GM19023 (cell line): Measurements from ENCODE around the gene MEGF10.
A peak's percentile ranks its signal among the peaks of the same experiment; 100 is the strongest.
"Not testable (repeated sequence)": the region's sequence is repeated elsewhere in the genome, so short reads cannot be mapped to it uniquely, and the experiment has no call there.

Experiments
- ATAC-seq: cut with Tn5 transposase; IDR thresholded peaks from one replicate; pipeline ENCODE4 v1.9.1; 2021; ENCODE audit warnings: mild to moderate bottlenecking, moderate library complexity; ENCODE audit not compliant: unreplicated experiment

MEGF10 gene

DNA sequence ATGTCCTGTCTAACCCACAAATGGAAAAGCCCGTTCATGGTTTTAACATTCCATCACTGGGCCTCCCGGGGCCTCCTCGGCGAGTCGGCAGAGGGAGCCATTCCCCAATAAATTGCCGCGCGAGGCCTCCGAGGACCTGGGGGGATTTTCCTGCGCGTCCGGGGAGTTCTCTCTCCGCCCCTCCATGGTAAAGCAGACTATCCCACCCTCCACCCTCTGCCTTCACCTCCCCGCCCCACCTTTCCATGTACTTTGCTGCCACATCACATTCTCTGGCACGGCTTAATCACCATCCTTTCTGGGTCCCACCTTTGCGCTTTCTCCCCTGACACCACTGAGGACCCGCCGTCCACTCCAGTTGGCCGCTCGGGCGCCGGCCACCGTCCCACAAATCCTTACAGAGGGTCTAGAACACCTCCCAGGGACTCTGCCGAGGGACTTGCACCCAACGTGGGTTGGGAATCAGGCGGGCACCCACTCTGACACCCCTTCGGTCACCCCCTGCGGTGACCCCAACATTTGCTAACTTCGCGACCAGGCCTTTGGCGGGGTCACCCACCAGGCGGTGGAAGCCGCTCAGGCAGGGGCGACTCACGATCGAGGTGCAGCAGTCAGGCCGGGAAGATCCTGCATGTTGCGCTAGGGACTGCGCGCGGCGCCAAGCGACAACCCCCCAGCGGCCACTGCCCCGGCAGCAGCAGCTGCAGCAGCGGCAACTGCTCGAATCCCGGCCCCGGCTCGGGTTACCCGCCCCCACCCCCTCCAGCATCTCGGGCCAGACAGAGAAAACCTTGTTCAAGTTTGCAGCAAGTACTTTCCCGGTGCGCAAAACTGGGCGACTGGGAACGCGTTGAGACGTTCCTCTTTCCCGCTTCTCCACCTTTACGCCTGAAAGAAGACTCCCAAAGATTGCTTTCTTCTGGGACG is at the start of gene MEGF10:
Gene MEGF10 (plus strand): TSS at position 778 of the 927 bp plus-strand sequence. CDS start 40,513 bp downstream, outside the sequence.
- ATAC-seq: peak; percentile 50

DNA sequence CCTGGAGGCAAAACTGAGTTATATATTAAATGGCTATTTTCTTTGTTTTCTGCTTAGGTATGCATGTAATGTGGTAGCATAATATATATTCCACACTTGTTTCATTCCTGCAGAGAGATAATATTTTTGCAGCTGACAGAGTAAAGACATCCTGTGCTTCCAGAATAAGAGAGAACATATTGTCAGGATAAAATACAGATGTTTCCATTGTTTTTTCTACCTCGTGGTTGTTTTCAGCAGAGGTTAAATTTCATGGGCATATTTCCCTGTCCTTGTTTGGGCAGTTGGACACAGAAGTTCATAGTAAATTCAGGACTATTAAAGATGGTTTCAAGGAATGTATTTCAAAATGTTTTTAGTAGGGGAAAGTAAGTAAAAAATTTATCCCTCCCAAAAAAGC is 47.6 kb upstream of the MEGF10 start:
- no peak for ATAC-seq

DNA sequence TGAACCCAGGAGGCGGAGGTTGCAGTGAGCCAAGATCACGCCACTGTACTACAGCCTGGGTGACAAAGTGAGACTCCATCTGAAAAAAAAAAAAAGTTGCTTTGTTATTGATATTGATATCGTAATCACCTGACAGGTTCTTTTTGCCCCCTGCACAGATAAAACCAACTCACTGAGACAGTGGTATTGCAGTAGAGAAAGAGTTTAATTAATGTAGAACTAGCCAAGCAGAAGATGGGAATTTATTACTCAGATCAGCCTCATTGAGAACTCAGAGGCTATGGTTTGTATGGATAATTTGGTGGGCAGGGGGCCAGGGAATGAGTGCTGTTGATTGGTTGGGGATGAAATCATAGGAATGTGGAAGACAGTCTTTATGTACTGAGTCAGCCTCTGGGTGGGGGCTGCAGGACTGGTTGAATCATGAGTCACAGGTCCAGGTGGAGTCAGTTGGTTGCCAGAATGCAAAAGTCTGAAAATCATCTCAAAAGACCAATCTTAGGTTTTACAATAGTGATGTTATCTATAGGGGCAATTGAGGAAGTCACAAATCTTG is 35.8 kb upstream of the MEGF10 start:
- no peak for ATAC-seq

DNA sequence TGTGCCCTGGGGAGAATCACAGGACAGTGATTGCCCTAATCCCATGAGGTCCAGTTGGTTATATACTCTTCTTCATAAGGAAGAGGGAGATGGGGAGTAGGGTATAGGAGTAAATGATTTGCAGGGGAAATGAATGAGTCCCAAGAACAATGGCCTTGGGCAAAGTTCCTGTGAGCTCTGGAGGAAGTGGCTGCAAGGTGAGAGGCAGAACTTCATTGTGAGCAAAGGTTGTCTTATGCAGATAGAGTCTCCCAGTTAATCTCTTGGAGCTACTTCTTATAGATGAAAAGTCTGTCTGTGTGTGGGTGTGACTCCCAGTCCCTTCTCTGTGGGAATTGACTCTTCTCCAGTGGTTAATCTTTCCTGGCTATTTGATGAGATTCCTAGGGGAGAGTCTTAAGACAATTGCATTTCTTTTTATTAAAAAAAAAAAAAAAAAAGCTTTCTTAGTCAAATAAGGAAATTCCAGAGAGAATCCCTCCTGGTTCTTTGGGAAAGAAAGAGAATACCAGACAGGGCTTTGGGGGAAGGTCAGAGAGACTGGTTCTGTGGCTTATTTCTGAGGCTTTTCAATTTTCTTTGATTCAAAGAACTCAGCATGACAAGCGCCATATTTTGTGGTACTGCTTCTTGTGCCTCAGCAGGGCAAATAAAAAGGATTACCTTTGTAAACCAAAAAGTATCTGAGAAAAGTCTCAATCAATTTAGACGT is 33.6 kb upstream of the MEGF10 start:
- ATAC-seq: no peak

DNA sequence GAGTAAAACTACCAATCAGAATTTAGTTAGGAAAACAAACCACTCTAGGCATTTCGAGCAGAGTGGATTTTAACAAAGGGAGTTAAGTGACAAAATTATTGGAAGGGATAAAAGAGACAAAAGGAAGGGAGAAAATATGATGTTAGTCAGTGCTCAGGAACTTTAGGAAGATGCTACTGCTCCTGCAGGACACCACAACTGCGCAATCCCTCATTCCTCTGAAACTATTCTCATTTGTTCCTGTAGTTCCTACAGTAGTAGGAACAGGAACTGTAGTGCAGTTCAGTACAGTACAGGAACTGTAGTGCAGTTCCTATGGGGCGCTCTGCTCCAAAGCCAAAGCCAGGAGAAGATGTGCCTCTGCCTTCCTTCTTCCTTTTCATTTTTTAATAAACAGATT is 29.9 kb upstream of the MEGF10 start:
- no peak for ATAC-seq

DNA sequence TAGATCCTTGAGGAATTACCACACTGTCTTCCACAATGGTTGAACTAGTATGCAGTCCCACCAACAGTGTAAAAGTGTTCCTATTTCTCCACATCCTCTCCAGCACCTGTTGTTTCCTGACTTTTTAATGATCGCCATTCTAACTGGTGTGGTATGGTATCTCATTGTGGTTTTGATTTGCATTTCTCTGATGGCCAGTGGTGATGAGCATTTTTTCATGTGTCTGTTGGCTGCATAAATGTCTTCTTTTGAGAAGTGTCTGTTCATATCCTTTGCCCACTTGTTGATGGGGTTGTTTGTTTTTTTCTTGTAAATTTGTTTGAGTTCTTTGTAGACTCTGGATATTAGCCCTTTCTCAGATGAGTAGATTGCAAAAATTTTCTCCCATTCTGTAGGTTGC is 25.1 kb upstream of the MEGF10 start:
- not testable (repeated sequence) for ATAC-seq

DNA sequence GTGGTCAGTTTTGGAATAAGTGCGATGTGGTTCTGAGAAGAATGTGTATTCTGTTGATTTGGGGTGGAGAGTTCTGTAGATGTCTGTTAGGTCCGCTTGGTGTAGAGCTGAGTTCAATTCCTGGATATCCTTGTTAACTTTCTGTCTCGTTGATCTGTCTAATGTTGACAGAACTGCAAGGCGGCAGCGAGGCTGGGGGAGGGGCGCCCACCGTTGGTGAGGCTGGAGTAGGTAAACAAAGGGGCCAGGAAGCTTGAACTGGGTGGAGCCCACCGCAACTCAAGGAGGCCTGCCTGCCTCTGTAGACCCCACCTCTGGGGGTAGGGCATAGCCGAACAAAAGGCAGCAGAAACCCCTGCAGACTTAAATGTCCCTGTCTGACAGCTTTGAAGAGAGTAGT is 22.3 kb upstream of the MEGF10 start:
- not testable (repeated sequence) for ATAC-seq

DNA sequence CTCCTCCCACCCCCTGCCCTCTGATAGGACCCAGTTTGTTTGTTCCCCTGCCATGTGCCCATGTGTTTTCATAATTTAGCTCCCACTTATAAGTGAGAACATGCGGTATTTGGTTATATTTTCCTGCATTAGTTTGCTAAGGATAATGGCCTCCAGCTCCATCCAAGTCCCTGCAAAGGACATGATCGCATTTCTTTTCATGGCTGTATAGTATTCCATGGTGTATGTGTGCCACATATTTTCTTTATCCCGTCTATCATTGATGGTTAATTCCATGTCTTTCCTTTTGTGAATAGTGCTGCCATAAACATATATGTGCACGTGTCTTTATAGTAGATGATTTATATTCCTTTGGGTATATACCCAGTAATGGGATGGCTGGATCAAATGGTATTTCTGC is 19.9 kb upstream of the MEGF10 start:
- not testable (repeated sequence) for ATAC-seq

DNA sequence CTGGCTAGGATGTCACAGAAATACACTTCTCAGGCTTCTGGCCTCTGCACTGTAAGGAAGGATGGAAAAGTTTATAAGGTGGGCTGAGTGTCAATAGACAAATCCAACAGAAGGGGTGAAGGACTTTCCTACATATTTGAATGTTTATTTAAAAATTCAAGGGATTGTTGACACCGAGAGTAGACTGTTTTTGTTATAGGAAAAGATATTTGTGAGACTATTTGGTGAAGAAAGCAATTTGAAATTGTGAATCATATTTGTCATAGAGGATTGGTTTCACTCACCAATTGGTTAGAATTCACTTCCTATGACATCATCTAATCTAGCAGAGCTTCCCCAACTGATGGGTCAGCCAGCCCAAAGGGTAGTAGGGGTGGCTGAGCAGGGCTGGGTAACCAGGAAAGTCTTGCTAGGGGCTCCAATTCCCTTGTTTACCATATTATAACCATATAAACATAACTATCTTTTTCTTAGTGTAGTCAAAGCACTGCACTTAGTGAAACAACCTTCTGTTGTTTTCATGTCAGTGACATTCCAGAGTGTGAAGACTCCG is 14.9 kb upstream of the MEGF10 start:
- ATAC-seq: no peak

DNA sequence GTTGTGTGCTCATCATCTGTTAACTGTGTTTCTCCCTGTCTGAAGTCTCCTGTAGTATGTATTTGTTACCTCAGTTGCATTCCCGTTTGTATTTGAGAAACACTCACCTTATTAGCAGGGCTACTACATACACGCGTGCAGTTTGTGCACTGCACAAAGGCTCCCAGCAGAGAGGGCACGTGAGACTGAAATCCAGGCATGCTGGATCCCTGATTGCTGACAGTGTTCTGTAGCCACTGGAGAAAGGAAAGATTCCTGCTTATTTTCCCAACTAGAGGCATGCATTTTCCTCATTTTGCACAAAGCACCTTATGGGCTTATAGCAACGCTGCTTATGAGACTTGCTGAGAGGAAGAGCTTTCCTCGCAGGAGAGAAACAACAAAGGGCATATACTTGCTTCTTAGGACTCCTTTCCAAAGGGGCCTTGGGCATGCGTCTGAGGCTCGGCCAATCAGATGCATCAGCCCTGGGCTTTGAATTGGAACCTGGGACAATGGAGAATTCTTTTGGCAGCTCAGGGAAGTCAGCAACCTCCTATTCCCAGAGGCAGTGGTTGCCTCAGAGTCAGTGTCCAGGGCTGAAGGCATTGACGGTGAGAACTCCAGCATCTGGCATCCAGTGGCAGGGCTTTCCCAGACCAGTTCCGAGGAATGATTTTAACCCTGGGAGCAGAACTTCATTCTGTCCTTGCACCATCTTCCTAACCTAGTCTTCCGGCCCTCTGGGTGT is 9.9 kb upstream of the MEGF10 start:
- no peak for ATAC-seq

DNA sequence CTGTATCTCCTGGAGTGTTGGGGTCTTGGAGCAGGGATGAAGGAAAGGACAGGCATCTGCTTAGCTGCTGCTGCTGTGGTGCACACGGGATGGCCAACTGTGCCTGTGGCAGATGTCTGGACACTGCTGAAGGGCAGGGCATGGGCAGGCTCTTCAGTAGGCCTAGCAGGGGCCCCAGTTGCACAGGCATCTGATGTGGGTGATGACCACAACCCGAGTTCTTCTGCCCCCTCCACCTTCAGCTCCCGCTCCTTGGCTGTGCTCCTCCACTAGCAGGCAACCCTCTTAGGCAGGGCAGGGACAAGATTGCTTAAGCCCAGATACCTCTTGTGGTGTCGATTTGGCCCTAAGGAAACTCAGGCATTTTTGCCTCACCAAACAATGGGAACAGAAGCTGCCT is 9.0 kb upstream of the MEGF10 start:
- no peak for ATAC-seq

DNA sequence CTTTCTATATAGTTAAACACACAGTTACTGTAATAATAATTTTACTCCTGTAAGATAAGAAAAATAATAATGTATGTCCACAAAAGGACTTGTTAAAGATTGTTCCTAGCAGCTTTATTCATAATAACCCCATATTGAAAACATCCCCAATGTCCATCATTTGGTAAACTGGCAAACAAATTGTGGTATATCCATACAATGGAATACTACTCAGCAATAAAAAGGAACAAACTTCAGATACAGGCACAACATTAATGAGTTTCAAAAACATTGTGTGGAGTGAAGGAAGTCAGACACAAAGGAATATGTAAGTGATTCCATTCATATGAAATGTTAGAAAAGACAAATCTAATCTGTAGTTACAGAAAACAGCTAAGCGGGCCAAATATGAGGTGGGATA is 1.9 kb upstream of the MEGF10 start:
- no peak for ATAC-seq

DNA sequence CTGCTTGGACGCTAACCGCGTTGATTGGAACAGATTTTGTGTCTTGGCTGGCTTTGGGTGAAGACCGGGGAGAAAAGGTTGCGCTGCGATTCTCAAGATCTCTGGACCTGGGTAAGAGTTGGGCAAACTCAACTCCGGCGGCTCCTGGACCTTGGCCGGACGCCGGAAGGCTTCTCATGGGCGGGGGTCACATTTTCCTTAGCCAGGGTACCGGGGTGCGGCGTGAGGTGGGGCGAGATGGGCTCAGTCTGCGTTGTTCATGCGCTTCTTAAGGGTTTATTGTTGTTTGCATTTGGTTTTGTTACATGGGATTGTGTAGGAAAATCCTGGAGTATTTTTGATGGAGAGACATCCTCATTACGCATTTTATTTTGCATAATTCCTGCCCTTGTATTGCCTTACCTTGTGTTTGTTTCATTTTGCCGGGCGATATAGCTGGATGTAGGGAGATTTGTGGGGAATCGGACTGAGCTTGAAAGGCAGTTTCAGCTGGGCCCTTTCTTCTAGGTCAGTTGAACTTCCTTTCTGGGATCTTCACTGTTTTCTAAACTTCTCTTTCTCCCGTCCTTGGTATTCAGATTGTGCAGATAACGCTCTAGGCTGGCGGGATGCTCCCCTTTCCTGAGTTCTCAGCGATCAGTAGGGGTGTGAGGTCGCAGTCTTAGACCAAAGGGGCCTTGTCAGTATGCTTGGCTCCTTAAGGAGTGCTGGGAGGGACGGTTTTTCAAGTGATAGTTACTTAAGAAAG is 524 bp downstream of the MEGF10 start:
- ATAC-seq: no peak

DNA sequence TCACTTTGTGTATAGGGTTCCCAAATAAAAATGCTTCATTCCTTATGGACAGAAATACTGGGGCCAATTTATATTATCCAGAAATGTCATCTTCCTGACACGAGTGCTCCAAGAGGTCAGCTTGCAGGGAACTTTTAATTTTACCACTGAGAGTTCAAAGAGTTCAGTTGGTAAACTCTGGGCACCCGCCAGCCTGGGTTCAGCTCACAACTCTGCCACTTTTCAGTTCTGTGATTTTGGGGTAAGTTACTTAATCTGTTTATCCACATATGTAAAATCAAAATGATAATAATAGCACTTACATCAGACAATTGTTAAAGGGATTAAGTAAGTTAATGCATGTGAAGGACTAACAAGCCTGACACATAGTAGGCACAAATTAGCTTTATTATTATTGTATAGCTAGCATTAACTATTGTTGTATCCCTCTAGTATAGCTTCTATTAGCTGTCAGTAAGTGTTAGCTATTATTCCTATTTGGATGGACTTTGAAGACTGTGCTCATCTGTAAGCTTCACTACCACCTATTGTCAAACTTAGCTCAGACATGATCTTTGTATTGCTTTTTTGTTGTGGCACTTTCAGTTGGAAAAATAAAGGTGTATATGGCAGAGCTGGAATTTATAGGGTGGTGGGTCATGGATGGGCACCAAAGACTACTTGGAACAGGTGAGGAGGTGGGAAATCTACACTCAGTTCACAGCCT is 1.6 kb downstream of the MEGF10 start:
- ATAC-seq: no peak

DNA sequence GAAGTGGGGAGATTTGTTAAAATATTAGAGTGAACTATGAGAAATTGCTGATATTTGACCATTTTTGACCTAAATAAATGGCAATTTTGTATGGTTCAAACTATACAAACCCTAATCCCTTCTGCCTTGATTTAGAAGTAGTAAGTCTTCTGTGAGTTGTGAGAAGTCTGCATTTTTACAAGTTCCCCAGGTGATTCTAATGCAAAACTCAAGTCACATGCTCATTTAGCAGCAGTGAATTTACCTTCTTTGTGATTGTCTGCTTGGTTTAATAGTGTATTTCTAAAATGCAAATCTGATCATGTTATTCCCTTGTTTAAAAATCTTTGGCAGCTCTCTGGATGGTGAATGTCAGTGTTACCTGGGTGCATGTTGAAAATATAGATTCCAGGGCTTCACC is 2.8 kb downstream of the MEGF10 start:
- no peak for ATAC-seq

DNA sequence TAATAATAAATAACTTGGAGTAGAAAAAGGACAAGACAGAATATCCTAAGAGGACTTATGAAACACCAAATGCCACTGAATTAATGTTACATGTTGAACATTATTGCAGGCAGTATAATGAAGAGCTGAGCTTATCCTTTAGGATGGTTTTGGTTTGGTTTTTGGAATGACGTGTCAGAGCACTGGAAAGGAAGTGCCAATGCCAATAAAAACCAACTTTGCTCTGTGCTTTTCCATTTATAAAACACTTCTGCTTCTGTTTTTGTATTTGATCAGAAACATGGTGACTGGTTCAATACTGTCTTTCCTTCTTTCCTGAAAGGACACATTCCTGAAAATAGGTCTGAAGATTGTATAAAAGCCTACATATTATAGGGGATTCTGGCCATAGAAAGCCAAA is 4.2 kb downstream of the MEGF10 start:
- ATAC-seq: no peak

DNA sequence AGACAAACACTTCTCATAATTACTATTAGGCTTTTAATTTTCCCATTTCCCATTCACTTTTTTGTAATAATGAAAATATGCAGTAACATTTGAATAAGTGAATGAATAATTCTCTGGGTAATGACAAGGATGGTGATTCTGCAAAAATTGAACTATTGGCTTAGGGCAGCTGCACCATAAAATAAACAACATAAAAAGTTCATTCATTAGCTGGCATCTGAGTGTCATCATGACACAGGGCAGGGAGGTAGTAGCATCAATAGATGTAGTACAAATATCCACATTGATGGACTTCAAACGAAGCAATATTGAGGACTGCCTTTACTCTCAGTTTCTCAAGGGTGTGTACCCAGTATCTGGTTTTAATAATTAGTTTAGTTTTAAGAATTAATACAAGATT is 4.9 kb downstream of the MEGF10 start:
- no peak for ATAC-seq

DNA sequence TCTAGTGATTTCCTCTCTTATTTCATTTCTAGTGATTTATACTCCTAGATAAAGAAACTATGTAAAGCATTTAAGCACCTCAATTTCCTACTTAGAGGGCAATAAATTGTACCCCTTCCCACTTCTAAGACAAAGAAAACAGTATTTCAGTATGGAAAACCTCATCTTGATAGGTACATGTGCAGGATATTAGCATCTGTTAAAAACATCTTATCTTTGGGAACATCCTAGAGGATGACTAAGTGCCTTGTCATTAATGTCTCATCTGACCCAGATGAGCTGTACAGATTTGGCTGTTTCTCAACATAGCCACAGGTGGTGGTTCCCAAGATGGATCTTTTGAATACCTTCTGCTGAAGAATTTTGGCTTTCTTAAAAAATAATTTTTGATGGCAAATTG is 5.7 kb downstream of the MEGF10 start:
- no peak for ATAC-seq

DNA sequence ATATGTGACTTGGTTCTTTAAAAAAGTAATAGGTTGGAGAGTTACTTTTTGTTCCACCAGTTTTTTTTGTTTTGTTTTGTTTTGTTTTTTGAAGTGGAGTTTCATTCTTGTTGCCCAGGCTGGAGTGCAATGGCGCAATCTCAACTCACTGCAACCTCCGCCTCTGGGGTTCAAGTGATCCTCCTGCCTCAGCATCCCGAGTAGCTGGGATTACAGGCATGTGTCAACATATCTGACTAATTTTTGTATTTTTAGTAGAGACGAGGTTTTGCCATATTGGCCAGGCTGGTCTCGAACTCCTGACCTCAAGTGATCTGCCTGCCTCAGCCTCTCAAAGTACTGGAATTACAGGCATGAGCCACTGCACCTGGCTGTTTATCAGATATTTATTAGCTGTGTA is 6.3 kb downstream of the MEGF10 start:
- not testable (repeated sequence) for ATAC-seq
